NK-92 (cell line): Measurements from ENCODE around the gene GARNL3.

ENCODE experiments used
- DNase-seq: peaks from one replicate; lab custom pipeline; 2025; ENCODE audit not compliant: unreplicated experiment; lab: John Stamatoyannopoulos, UW

GARNL3 gene

DNA sequence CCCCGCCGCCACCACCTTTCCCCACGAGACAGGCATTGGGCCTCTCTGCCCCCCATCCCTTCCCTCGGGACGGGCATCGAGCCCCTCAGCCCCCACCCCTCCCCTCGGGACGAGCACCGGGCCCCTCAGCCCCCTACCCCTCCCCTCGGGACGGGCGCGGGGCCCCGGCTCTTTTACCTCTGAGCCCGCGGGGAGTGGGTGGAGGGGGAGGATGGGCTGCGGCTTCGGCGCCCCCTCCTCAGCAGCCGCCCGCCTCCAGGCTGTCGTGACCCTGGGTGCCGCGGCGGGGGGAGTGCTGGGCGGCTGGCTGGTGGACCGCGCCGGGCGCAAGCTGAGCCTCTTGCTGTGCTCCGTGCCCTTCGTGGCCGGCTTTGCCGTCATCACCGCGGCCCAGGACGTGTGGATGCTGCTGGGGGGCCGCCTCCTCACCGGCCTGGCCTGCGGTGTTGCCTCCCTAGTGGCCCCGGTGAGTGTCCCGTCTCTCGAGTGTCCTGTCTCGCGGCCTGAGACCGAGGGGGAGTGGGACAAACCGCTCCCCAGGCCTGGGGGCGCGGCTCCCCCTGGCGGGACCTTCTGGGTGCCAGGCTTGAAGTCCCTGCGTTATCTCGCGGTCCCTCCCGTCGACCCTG, 133.2 kb downstream of the GARNL3 start:
- no peak for DNase-seq

DNA sequence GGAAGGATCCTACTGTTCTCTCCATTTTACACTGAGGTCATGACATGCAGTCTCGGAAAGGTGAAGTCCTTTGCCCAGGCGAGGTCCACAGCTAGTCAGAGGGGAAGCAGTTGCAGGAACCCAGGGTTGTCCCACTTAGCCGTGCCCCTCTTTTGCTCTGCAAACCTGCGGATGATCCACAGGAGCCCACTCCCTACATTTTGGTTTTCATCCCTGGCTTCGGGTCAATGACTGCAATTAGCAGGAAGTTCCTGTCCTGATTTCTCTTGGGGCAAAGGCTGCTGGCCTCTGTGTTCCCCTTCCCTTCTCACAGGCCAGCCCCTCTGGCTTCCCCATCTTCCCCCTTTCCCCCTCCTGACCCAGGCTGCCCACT, 133.7 kb downstream of the GARNL3 start:
- no peak for DNase-seq

- no peak for DNase-seq
Measured at GRCh38 chr9:127398715-127399400, 134.3 kb downstream of the GARNL3 start.

DNA sequence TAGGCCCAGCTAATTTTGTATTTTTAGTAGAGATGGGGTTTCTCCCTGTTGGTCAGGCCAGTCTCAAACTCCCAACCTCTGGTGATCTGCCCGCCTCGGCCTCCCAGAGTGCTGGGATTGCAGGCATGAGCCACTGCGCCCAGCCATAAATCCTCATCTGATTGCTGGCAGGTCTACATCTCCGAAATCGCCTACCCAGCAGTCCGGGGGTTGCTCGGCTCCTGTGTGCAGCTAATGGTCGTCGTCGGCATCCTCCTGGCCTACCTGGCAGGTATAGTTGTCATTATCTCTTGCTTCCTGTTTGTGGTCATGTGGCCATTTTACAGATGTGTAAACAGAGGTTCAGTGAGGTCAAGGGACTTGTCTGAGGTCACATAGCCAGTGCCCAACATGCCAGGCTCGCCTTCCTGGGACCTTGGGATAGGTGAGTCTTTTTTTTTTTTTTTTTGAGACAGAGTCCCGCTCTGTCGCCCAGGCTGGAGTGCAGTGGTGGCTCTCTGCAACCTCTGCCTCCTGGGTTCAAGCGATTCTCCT, 135.2 kb downstream of the GARNL3 start:
- DNase-seq, result no peak

DNA sequence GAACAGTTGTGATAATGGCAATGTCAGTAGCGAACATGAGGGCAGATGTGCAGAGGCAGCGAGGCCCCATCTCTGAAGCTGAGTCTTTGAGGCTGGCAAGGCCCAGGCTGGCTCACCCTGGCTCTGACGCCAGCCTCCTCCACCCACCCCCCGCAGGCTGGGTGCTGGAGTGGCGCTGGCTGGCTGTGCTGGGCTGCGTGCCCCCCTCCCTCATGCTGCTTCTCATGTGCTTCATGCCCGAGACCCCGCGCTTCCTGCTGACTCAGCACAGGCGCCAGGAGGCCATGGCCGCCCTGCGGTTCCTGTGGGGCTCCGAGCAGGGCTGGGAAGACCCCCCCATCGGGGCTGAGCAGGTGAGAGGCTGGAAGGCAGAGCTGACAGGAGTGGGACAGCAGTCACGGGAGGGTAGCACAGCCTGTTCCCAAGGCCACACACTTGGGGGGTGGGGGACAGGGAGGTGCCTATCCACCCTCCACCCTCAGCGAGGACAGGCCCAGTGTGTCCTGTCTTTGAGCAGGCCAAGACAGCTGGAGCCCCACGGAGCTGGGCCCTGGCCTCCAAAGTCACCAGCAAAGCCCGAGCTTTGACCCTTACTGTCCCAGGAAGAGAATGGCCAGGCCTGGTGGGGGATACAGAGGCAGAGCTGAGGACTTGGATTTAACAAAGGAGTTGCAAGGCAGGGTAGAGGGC, 138.0 kb downstream of the GARNL3 start:
- DNase-seq, result no peak

- no peak for DNase-seq
Measured at GRCh38 chr9:127403507-127404192, 139.1 kb downstream of the GARNL3 start.

GRCh38 chr9:127404631-127405030, 140.1 kb downstream of the GARNL3 start:
- DNase-seq, result no peak

DNA sequence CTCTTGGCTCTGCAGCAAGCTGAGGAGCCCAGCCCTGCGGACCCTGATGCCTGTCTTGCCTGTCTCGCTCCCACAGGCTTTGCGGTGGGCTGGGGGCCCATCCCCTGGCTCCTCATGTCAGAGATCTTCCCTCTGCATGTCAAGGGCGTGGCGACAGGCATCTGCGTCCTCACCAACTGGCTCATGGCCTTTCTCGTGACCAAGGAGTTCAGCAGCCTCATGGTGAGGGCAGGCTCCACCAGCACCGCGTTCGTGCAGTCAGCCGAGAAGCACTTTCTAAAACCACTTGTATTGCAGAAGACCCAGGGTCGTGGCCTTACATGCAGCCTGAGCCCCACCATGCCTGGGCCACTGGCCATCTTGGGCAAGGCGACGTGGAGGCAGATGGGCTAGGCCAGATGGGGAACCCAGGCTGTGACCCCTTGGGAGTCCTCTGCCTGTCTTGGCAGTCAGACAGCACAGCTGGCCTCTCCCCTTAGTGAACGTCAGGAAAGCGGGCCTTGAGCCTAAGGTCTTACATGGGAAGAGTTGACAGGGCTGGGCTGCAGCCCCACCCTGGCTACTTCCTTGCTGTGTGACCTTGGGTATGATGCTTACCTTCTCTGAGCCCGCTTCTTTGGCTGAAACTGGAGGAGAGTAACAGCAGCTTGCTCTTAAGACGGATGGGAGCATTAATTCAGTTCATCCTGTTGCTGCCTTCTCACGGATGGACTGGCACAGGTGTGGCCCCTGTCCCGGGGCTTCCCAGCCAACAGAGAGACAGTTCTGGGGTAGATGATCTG, 141.0 kb downstream of the GARNL3 start:
- DNase-seq, result no peak

- DNase-seq, result no peak
Measured at GRCh38 chr9:127406799-127407491, 142.4 kb downstream of the GARNL3 start.

GRCh38 chr9:127407492-127407843, 142.9 kb downstream of the GARNL3 start:
- no peak for DNase-seq

- no peak for DNase-seq
Measured at GRCh38 chr9:127411122-127411521, 146.5 kb downstream of the GARNL3 start.

- no peak for DNase-seq
Measured at GRCh38 chr9:127415141-127415540, 150.6 kb downstream of the GARNL3 start.

- no peak for DNase-seq
Measured at GRCh38 chr9:127415657-127416056, 151.1 kb downstream of the GARNL3 start.

- DNase-seq, result no peak
Measured at GRCh38 chr9:127417131-127418036, 152.8 kb downstream of the GARNL3 start.

DNA sequence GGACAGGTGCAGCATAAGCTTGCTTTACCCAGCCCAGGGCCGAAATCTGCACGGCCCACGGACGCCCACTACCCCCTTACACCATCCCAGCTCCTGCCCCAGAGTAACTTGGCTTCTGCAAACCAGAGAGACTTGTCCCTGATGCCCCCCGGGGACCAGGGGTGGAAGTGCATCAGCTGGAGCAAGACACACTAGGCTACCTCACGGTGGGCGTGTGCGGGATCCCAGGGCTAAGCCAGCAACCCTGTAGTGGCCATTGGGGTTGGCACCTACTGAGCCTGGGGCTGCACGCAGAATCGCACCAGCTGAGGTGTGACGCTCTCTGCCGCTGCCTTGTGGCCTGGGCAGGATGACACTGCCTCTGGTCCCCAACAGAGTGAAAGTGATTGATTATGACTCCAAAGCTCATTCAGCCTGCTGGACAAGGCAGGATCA, 153.5 kb downstream of the GARNL3 start:
- no peak for DNase-seq

DNA sequence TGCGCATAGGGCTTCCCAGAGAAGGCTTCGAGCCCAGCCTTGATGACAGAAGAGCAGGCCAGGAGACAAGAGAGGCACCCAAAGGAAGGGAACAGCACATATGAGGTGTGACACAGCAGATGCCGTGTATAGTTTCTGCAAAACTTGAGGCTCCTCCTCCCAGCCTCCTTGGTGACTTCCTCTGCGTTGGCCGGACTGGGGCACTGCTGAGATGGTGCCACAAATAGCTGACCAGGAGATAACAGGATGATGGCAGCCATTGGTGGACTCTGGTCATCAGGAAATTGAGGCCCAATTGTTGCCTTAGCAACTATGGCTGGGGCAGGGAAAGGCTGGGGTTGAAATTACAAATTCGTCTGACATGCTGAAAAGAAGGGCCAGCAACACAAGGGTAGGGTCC, 154.8 kb downstream of the GARNL3 start:
- DNase-seq, result no peak

DNA sequence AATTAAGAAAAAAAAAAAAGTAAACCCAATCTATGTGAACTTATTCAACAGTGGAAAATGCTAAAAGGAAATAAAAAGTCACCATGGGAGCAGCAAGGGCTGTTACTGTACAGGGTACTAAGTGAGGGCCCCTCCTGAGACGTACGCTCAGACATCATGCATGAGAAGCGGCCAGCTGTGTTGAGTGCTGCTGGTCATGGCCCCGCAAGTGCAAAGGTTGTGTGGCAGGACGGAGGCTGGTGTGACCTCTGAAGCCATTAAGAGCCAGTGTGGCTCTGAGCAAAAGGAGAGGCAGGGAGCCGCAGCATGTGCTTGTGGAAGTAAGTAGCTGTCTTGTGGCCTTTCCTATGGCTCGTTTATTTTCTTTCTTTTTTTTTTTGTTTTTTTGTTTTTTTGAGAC, 156.5 kb downstream of the GARNL3 start:
- DNase-seq, result no peak

- no peak for DNase-seq
Measured at GRCh38 chr9:127422133-127422782, 157.7 kb downstream of the GARNL3 start.

GRCh38 chr9:127422787-127423186, 158.2 kb downstream of the GARNL3 start:
- no peak for DNase-seq
